Neural cell (in vitro differentiated cells): Measurements from ENCODE around the gene SART3. TPM values are rescaled to one million over a fixed set of nuclear protein-coding genes. Genes with fewer than 3 reads are reported as not detected.

Experiments used
- H2AFZ ChIP-seq: fragments of 200-600, 300-800 bp; sonication (generic), shearing (Covaris generic); 2 replicates; pipeline ENCODE4 v1.6.0; 2014; ENCODE audit warnings: low read depth, mild to moderate bottlenecking, antibody characterized with exemption, low read length, moderate library complexity
- H3F3A ChIP-seq: fragments of 200-600 bp; shearing (Covaris generic); 2 replicates; pipeline ENCODE4 v1.6.1; 2016; ENCODE audit warnings: mild to moderate bottlenecking, moderate library complexity, mixed read lengths, antibody characterized with exemption, low read length; ENCODE audit not compliant: insufficient read depth, poor library complexity, severe bottlenecking
- H3K27ac ChIP-seq: fragments of 200-600, 300-800 bp; sonication (generic), shearing (Covaris generic); 2 replicates; pipeline ENCODE4 v1.5.1; 2014; ENCODE audit warnings: mild to moderate bottlenecking, low read length, moderate library complexity
- H3K27me3 ChIP-seq: fragments of 300-800, 200-600 bp; sonication (generic), shearing (Covaris generic); 2 replicates; pipeline ENCODE4 v1.6.0; 2014; ENCODE audit warnings: mild to moderate bottlenecking, low read depth, low read length, moderate library complexity; ENCODE audit not compliant: insufficient read depth
- H3K36me3 ChIP-seq: fragments of 300-800, 200-600 bp; sonication (generic), shearing (Covaris generic); 2 replicates; pipeline ENCODE4 v1.5.1; 2014; ENCODE audit warnings: mild to moderate bottlenecking, antibody characterized with exemption, low read length, moderate library complexity; ENCODE audit not compliant: insufficient read depth
- H3K4me2 ChIP-seq: fragments of 300-800, 200-600 bp; sonication (generic), shearing (Covaris generic); 2 replicates; pipeline ENCODE4 v1.6.0; 2014; ENCODE audit warnings: mild to moderate bottlenecking, low read length
- H3K4me3 ChIP-seq: fragments of 300-800, 200-600 bp; sonication (generic), shearing (Covaris generic); 2 replicates; pipeline ENCODE4 v1.5.1; 2014; ENCODE audit warnings: mild to moderate bottlenecking, low read length, moderate library complexity
- H3K79me2 ChIP-seq: fragments of 200-600 bp; shearing (Covaris generic); replicated peaks from 2 replicates; pipeline ENCODE4 v1.6.0; 2014; ENCODE audit warnings: mild to moderate bottlenecking, low read length, moderate library complexity; ENCODE audit not compliant: insufficient read depth
- H3K9ac ChIP-seq: fragments of 300-800, 200-600 bp; sonication (generic), shearing (Covaris generic); 2 replicates; pipeline ENCODE4 v1.6.1; 2016; ENCODE audit warnings: mild to moderate bottlenecking, low read length, mixed read lengths
- H3K9me2 ChIP-seq: fragments of 200-600 bp; shearing (Covaris generic); 2 replicates; pipeline ENCODE4 v1.6.1; 2016; ENCODE audit warnings: mild to moderate bottlenecking, low read length, mixed read lengths; ENCODE audit not compliant: insufficient read depth
- H3K9me3 ChIP-seq: fragments of 200-600, 300-800 bp; sonication (generic), shearing (Covaris generic); 2 replicates; pipeline ENCODE4 v1.6.1; 2016; ENCODE audit warnings: mild to moderate bottlenecking, mixed run types, low read length, moderate library complexity, mixed read lengths
- H4K20me1 ChIP-seq: fragments of 200-600 bp; shearing (Covaris generic); 2 replicates; pipeline ENCODE4 v1.6.1; 2016; ENCODE audit warnings: mild to moderate bottlenecking, mixed run types; ENCODE audit not compliant: insufficient read depth
- EP300 ChIP-seq: fragments of 450-650 bp; conservative IDR thresholded peaks from 2 replicates; pipeline ENCODE4 v1.6.1; 2014; ENCODE audit warnings: antibody characterized with exemption, mild to moderate bottlenecking, moderate library complexity; ENCODE audit not compliant: poor library complexity, severe bottlenecking
- POLR2AphosphoS5 ChIP-seq: IDR thresholded peaks from 2 replicates; pipeline ENCODE4 v1.6.1; 2012
- TAF1 ChIP-seq: IDR thresholded peaks from 2 replicates; pipeline ENCODE4 v1.6.1; 2012; ENCODE audit warnings: low read depth
- polyA plus RNA-seq: library from polyadenylated mRNA; depleted of rRNA; stranded (reverse); fragments of >200 nt; gene quantifications from 2 replicates; pipeline ENCODE4 v1.2.3, GENCODE V29; 2014
- TF ChIP-seq, protein P1 (sequence below): fragments of 450-650 bp; IDR thresholded peaks from 2 replicates; pipeline ENCODE4 v1.5.1; 2014; ENCODE audit warnings: antibody characterized with exemption, mild to moderate bottlenecking, moderate library complexity; ENCODE audit not compliant: poor library complexity, severe bottlenecking

SART3 gene
- polyA plus RNA-seq, 1 donor from 2014 or later: 71.0 TPM

DNA sequence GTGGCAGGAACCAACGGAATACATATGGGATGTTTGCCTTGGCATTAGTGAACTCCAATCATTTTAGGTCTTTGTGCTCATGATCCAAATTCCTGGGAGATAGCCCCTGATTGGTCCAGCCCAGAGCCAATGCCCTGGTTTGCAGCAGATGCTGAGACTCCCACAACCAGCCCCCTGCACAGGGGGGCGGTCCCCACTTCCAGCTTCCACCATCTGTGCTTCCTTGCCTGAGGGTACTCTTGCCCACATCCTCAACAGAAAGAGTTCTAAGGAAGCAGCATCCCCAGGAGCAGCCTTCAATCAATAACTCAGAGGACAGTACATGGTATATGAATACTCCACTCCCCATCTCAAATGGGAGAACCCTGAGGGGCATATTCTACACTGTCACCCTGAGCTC, 85.6 kb downstream of the SART3 start:
- H3K9ac ChIP-seq: no peak overlapping the region

DNA sequence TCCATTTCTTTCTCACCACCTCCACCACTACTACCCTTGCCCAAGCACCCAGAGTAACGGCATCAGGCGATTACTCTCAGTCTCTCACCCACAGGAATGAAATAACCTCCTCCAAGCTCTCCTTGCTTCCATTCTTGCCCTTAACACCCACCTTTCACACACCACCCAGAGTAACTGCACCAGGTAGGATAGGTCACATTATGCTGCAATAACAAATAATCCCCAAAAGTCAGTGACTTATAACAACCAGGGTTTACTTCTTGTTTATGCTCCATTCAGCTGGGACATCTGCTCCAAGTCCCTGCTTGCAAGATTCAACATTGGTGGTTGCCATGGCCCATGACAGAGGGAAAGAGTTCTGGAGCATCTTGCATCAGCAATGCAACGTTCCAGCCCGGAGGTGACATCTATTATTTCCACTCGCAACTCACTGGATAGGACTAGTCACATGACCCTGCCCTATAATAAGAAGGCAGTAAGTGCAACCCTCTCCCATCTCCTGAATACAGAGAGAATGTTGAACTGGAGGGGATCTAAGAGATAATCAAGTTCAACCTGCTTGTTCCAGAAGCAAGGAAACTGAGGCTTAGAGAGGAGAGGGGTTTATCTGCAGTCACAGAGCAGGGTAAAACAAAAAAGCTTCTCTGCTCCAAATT, 87.4 kb downstream of the SART3 start:
- Histone ChIP-seq H2AFZ (no peak overlapping the region), H3K36me3 (no peaks in the 10 kb centered on the region), H3K4me3 (no peak overlapping the region), H3K27ac (no peak overlapping the region), H4K20me1 (no peaks in the 10 kb centered on the region), H3F3A (no peaks in the 10 kb centered on the region), H3K9me3 (no peaks in the 10 kb centered on the region), H3K27me3 (no peaks in the 10 kb centered on the region), H3K4me2 (no peak overlapping the region), H3K79me2 (no peaks in the 10 kb centered on the region), H3K9me2 (no peaks in the 10 kb centered on the region), H3K9ac (no peak overlapping the region)
- no peak for TF ChIP-seq TAF1
- no peak for TF ChIP-seq POLR2AphosphoS5
- no peak for TF ChIP-seq EP300

More for the DNA sequence above, 85.6 kb downstream of the SART3 start:
- H3K4me3 ChIP-seq: no peak overlapping the region
- H3K79me2 ChIP-seq: no peaks in the 10 kb centered on the region
- no peaks in the 10 kb centered on the region for H3K36me3 ChIP-seq
- no peaks in the 10 kb centered on the region for H3K27me3 ChIP-seq
- no peak overlapping the region for H3K27ac ChIP-seq
- no peak overlapping the region for H3K4me2 ChIP-seq
- no peak overlapping the region for H2AFZ ChIP-seq
- TF ChIP-seq, protein P1, sequence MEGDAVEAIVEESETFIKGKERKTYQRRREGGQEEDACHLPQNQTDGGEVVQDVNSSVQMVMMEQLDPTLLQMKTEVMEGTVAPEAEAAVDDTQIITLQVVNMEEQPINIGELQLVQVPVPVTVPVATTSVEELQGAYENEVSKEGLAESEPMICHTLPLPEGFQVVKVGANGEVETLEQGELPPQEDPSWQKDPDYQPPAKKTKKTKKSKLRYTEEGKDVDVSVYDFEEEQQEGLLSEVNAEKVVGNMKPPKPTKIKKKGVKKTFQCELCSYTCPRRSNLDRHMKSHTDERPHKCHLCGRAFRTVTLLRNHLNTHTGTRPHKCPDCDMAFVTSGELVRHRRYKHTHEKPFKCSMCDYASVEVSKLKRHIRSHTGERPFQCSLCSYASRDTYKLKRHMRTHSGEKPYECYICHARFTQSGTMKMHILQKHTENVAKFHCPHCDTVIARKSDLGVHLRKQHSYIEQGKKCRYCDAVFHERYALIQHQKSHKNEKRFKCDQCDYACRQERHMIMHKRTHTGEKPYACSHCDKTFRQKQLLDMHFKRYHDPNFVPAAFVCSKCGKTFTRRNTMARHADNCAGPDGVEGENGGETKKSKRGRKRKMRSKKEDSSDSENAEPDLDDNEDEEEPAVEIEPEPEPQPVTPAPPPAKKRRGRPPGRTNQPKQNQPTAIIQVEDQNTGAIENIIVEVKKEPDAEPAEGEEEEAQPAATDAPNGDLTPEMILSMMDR: no peak
- no peak for TF ChIP-seq EP300
- no peak for TF ChIP-seq POLR2AphosphoS5
- no peaks in the 10 kb centered on the region for H3K9me2 ChIP-seq
- H3F3A ChIP-seq: no peaks in the 10 kb centered on the region
- H4K20me1 ChIP-seq: no peaks in the 10 kb centered on the region
- no peaks in the 10 kb centered on the region for H3K9me3 ChIP-seq

Other genes starting within 250 kb of the SART3 start
- gene CMKLR1, start 221.9 kb downstream of the SART3 start, polyA plus RNA-seq: 0.06 TPM in 1 of 2 replicates, not detected in the other
- 1.5 and 3.0 TPM in 2 replicates for gene FICD, start 45.9 kb downstream of the SART3 start, polyA plus RNA-seq
- 164 and 170 TPM in 2 replicates for gene ISCU, start 1.4 kb upstream of the SART3 start, polyA plus RNA-seq
- gene TMEM119, start 36.9 kb upstream of the SART3 start, polyA plus RNA-seq: not detected in 2 replicates
- gene SELPLG, start 72.7 kb upstream of the SART3 start, polyA plus RNA-seq: 0.62 TPM in 1 of 2 replicates, not detected in the other
- 120 and 123 TPM in 2 replicates for gene CORO1C, start 170.3 kb upstream of the SART3 start, polyA plus RNA-seq